ENCODE results near the gene FGFR1OP2. TPM values are rescaled to one million over a fixed set of nuclear protein-coding genes. Genes with fewer than 3 reads are reported as not detected.
"Not testable (repeated sequence)": the region's sequence is repeated elsewhere in the genome, so short reads cannot be mapped to it uniquely, and the experiment has no call there.

FGFR1OP2 gene
- total RNA-seq: 10 to 100 TPM; 49.1 to 50.7 TPM

- H3K9me3 Mint-ChIP-seq: no peaks in the 10 kb centered on the region
- intact Hi-C loops (cut with micrococcal nuclease): loop anchor here (1.0 to 10.0 kb wide), 9 partner anchors 34 to 847 kb away; partner anchors contain the start of genes ITPR2, KLHL42, MANSC4 and STK38L
- CTCF ChIA-PET: interaction anchor here (1.2 kb wide), 1 partner anchor 76 kb away, joined by 8 read pairs; the partner anchor contains the start of gene TM7SF3
Measured at GRCh38 chr12:26937863-26938700, at the start of gene FGFR1OP2, which contains the start of gene INTS13. TSS of gene FGFR1OP2 (plus strand) at chr12:26938470. CDS start at chr12:26954159, 15,689 bp downstream. TSS of gene INTS13 (minus strand) at chr12:26937981. CDS start at chr12:26936803, 1,178 bp downstream.

GRCh38 chr12:26890784-26891183 lies 47.5 kb upstream of the FGFR1OP2 start:
- intact Hi-C loops (cut with micrococcal nuclease): no loop called here
- H3K4me3 Mint-ChIP-seq: no peak overlapping the region
- H3K27ac Mint-ChIP-seq: no peak overlapping the region
- DNase-seq: no peak
- no peaks in the 10 kb centered on the region for H3K27me3 Mint-ChIP-seq
- CTCF ChIA-PET: interaction anchor here (0.6 to 0.8 kb wide), 2 partner anchors 58 to 83 kb away, joined by 3 to 4 read pairs; partner anchors contain the start of gene ITPR2
- no peaks in the 10 kb centered on the region for H3K4me1 Mint-ChIP-seq (ENCODE audit: low read depth)
- H3K9me3 Mint-ChIP-seq: no peaks in the 10 kb centered on the region
- no peaks in the 10 kb centered on the region for H3K36me3 Mint-ChIP-seq
- POLR2A ChIA-PET: no interaction called here

More at GRCh38 chr12:26937863-26938700, at the start of gene FGFR1OP2, which contains the start of gene INTS13:
- POLR2A ChIA-PET: no interaction called here
- H3K4me1 Mint-ChIP-seq (ENCODE audit: low read depth): peaks cover 48% of the 10 kb centered on the region
- H3K36me3 Mint-ChIP-seq: peaks cover 14% of the 10 kb centered on the region
- peak; percentile 98 for DNase-seq
- H3K27ac Mint-ChIP-seq: peak within 1 kb of the TSS; percentile 98
- no peaks in the 10 kb centered on the region for H3K27me3 Mint-ChIP-seq
- peak within 1 kb of the TSS; percentile 94 for H3K4me3 Mint-ChIP-seq

- H3K4me3 Mint-ChIP-seq: no peak overlapping the region
- H3K9me3 Mint-ChIP-seq: no peaks in the 10 kb centered on the region
- H3K4me1 Mint-ChIP-seq (ENCODE audit: low read depth): no peaks in the 10 kb centered on the region
- ChIA-PET CTCF (interaction anchor here (0.8 to 0.9 kb wide), 2 partner anchors 59 to 415 kb away, joined by 3 to 4 read pairs; partner anchors contain the start of gene ITPR2), POLR2A (no interaction called here)
- H3K27ac Mint-ChIP-seq: no peak overlapping the region
- no peaks in the 10 kb centered on the region for H3K27me3 Mint-ChIP-seq
- no peak for DNase-seq
- peaks cover 2% of the 10 kb centered on the region for H3K36me3 Mint-ChIP-seq
- intact Hi-C loops (cut with micrococcal nuclease): no loop called here
Measured at GRCh38 chr12:26891704-26892103, 46.6 kb upstream of the FGFR1OP2 start.

- Mint-ChIP-seq H3K27ac (no peak overlapping the region), H3K9me3 (no peaks in the 10 kb centered on the region), H3K4me1 (ENCODE audit: low read depth) (no peaks in the 10 kb centered on the region), H3K4me3 (no peak overlapping the region), H3K36me3 (peaks cover 22% of the 10 kb centered on the region), H3K27me3 (no peaks in the 10 kb centered on the region)
- ChIA-PET CTCF (interaction anchor here (2.8 kb wide), 1 partner anchor 11 kb away, joined by 14 read pairs; no protein-coding TSS in a partner anchor), POLR2A (no interaction called here)
- intact Hi-C loops (cut with micrococcal nuclease): no loop called here
- no peak for DNase-seq
Measured at GRCh38 chr12:26895672-26896071, 42.6 kb upstream of the FGFR1OP2 start.

GRCh38 chr12:26896913-26897312 lies 41.4 kb upstream of the FGFR1OP2 start:
- H3K27ac Mint-ChIP-seq: no peak overlapping the region

GRCh38 chr12:26903396-26903795 lies 34.9 kb upstream of the FGFR1OP2 start:
- DNase-seq; H3K27me3 Mint-ChIP-seq; H3K27ac Mint-ChIP-seq; H3K4me1 Mint-ChIP-seq (ENCODE audit: low read depth); H3K4me3 Mint-ChIP-seq; intact Hi-C loops (cut with micrococcal nuclease); CTCF ChIA-PET; POLR2A ChIA-PET: not testable (repeated sequence)
- Mint-ChIP-seq H3K9me3 (peaks cover 12% of the 10 kb centered on the region), H3K36me3 (peaks cover 63% of the 10 kb centered on the region)

More at GRCh38 chr12:26896913-26897312, 41.4 kb upstream of the FGFR1OP2 start:
- DNase-seq: no peak
- H3K4me3 Mint-ChIP-seq: no peak overlapping the region
- H3K36me3 Mint-ChIP-seq: peaks cover 33% of the 10 kb centered on the region
- intact Hi-C loops (cut with micrococcal nuclease): no loop called here
- ChIA-PET POLR2A (no interaction called here), CTCF (interaction anchor here (2.8 kb wide), 1 partner anchor 12 kb away, joined by 14 read pairs; no protein-coding TSS in a partner anchor)
- H3K9me3 Mint-ChIP-seq: no peaks in the 10 kb centered on the region
- no peaks in the 10 kb centered on the region for H3K4me1 Mint-ChIP-seq (ENCODE audit: low read depth)
- H3K27me3 Mint-ChIP-seq: no peaks in the 10 kb centered on the region

- DNase-seq: no peak
- H3K4me1 Mint-ChIP-seq (ENCODE audit: low read depth): peaks cover 2% of the 10 kb centered on the region
- intact Hi-C loops (cut with micrococcal nuclease): no loop called here
- CTCF ChIA-PET: no interaction called here
- H3K27ac Mint-ChIP-seq: no peak overlapping the region
- POLR2A ChIA-PET: no interaction called here
- H3K9me3 Mint-ChIP-seq: peaks cover 12% of the 10 kb centered on the region
- H3K4me3 Mint-ChIP-seq: no peak overlapping the region
- H3K36me3 Mint-ChIP-seq: peaks cover 56% of the 10 kb centered on the region
- no peaks in the 10 kb centered on the region for H3K27me3 Mint-ChIP-seq
Measured at GRCh38 chr12:26906024-26906423, 32.2 kb upstream of the FGFR1OP2 start.

- intact Hi-C loops (cut with micrococcal nuclease): no loop called here
- H3K4me1 Mint-ChIP-seq (ENCODE audit: low read depth): peaks cover 2% of the 10 kb centered on the region
- no peak for DNase-seq
- no peaks in the 10 kb centered on the region for H3K27me3 Mint-ChIP-seq
- H3K36me3 Mint-ChIP-seq: peaks cover 54% of the 10 kb centered on the region
- POLR2A ChIA-PET: no interaction called here
- H3K9me3 Mint-ChIP-seq: peaks cover 12% of the 10 kb centered on the region
- CTCF ChIA-PET: no interaction called here
- no peak overlapping the region for H3K4me3 Mint-ChIP-seq
- H3K27ac Mint-ChIP-seq: no peak overlapping the region
Measured at GRCh38 chr12:26906704-26907103, 31.6 kb upstream of the FGFR1OP2 start.

- CTCF ChIA-PET: interaction anchor here (0.8 to 1.3 kb wide), 2 partner anchors 33 to 70 kb away, joined by 3 to 4 read pairs; no protein-coding TSS in a partner anchor
- DNase-seq: no peak
- Mint-ChIP-seq H3K4me1 (ENCODE audit: low read depth) (no peaks in the 10 kb centered on the region), H3K27me3 (no peaks in the 10 kb centered on the region), H3K27ac (no peak overlapping the region), H3K4me3 (no peak overlapping the region), H3K36me3 (peaks cover 33% of the 10 kb centered on the region), H3K9me3 (no peaks in the 10 kb centered on the region)
- POLR2A ChIA-PET: interaction anchor here (0.7 kb wide), 1 partner anchor 149 kb away, joined by 3 read pairs; no protein-coding TSS in a partner anchor
- intact Hi-C loops (cut with micrococcal nuclease): no loop called here
Measured at GRCh38 chr12:26918321-26919215, 19.7 kb upstream of the FGFR1OP2 start.

GRCh38 chr12:26919216-26919555 lies 19.1 kb upstream of the FGFR1OP2 start:
- no peak overlapping the region for H3K27ac Mint-ChIP-seq
- intact Hi-C loops (cut with micrococcal nuclease): no loop called here
- peaks cover 35% of the 10 kb centered on the region for H3K36me3 Mint-ChIP-seq
- no peaks in the 10 kb centered on the region for H3K27me3 Mint-ChIP-seq
- CTCF ChIA-PET: interaction anchor here (0.8 to 1.8 kb wide), 3 partner anchors 34 to 95 kb away, joined by 3 to 8 read pairs (median 4); partner anchors contain the start of gene TM7SF3
- no peaks in the 10 kb centered on the region for H3K4me1 Mint-ChIP-seq (ENCODE audit: low read depth)
- POLR2A ChIA-PET: no interaction called here
- DNase-seq: no peak
- H3K4me3 Mint-ChIP-seq: no peak overlapping the region
- H3K9me3 Mint-ChIP-seq: no peaks in the 10 kb centered on the region

- Mint-ChIP-seq H3K4me3 (no peak overlapping the region), H3K27me3 (no peaks in the 10 kb centered on the region), H3K36me3 (peaks cover 32% of the 10 kb centered on the region), H3K4me1 (ENCODE audit: low read depth) (no peaks in the 10 kb centered on the region), H3K27ac (no peak overlapping the region), H3K9me3 (no peaks in the 10 kb centered on the region)
- intact Hi-C loops (cut with micrococcal nuclease): no loop called here
- no peak for DNase-seq
- CTCF ChIA-PET: no interaction called here
- POLR2A ChIA-PET: no interaction called here
Measured at GRCh38 chr12:26921886-26922285, 16.4 kb upstream of the FGFR1OP2 start.

- no peaks in the 10 kb centered on the region for H3K9me3 Mint-ChIP-seq
- no peak overlapping the region for H3K27ac Mint-ChIP-seq
- H3K36me3 Mint-ChIP-seq: peaks cover 37% of the 10 kb centered on the region
- H3K4me3 Mint-ChIP-seq: no peak overlapping the region
- H3K27me3 Mint-ChIP-seq: no peaks in the 10 kb centered on the region
- POLR2A ChIA-PET: no interaction called here
- H3K4me1 Mint-ChIP-seq (ENCODE audit: low read depth): peaks cover 23% of the 10 kb centered on the region
- intact Hi-C loops (cut with micrococcal nuclease): no loop called here
- no peak for DNase-seq
- CTCF ChIA-PET: no interaction called here
Measured at GRCh38 chr12:26928661-26929060, 9.6 kb upstream of the FGFR1OP2 start.
